ENCODE data around the gene GLG1.

GLG1 gene

GRCh38 chr16:74596586-74596985 is 10.3 kb downstream of the GLG1 start:
- H3K27ac ChIP-seq = no peak overlapping the region
- H3K27me3 ChIP-seq (ENCODE audit: insufficient read depth, low read depth, severe bottlenecking) = no peaks in the 10 kb centered on the region
- no peak for TF ChIP-seq CTCF (IDR thresholded peaks at IDR 0.05; ENCODE audit: low read depth, low read length)
- H3K9me3 ChIP-seq (ENCODE audit: severe bottlenecking) = no peaks in the 10 kb centered on the region
- H3K4me3 ChIP-seq (ENCODE audit: low read depth, low read length) = no peak overlapping the region
- peaks cover 4% of the 10 kb centered on the region; the same call in 1 of the 2 replicates for H3K36me3 ChIP-seq
- DNase-seq = no peak

GRCh38 chr16:74592847-74593246 is 14.1 kb downstream of the GLG1 start:
- Histone ChIP-seq H3K4me3 (ENCODE audit: low read depth, low read length) (no peak overlapping the region), H3K27me3 (ENCODE audit: insufficient read depth, low read depth, severe bottlenecking) (no peaks in the 10 kb centered on the region), H3K27ac (no peak overlapping the region), H3K36me3 (peaks cover 5% of the 10 kb centered on the region; the same call in 1 of the 2 replicates), H3K9me3 (ENCODE audit: severe bottlenecking) (no peaks in the 10 kb centered on the region)
- no peak for DNase-seq
- no peak for TF ChIP-seq CTCF (IDR thresholded peaks at IDR 0.05; ENCODE audit: low read depth, low read length)

- H3K27me3 ChIP-seq (ENCODE audit: insufficient read depth, low read depth, severe bottlenecking) = no peaks in the 10 kb centered on the region
- peaks cover 5% of the 10 kb centered on the region; the same call in 1 of the 2 replicates for H3K36me3 ChIP-seq
- no peak overlapping the region for H3K27ac ChIP-seq
- TF ChIP-seq CTCF (IDR thresholded peaks at IDR 0.05; ENCODE audit: low read depth, low read length) = no peak
- DNase-seq = no peak
- H3K4me3 ChIP-seq (ENCODE audit: low read depth, low read length) = no peak overlapping the region
- no peaks in the 10 kb centered on the region for H3K9me3 ChIP-seq (ENCODE audit: severe bottlenecking)
Measured at GRCh38 chr16:74591876-74592650, 14.9 kb downstream of the GLG1 start.

- Histone ChIP-seq H3K4me3 (ENCODE audit: low read depth, low read length) (no peak overlapping the region), H3K9me3 (ENCODE audit: severe bottlenecking) (no peaks in the 10 kb centered on the region), H3K27ac (no peak overlapping the region), H3K36me3 (peaks cover 4% of the 10 kb centered on the region; the same call in 1 of the 2 replicates), H3K27me3 (ENCODE audit: insufficient read depth, low read depth, severe bottlenecking) (no peaks in the 10 kb centered on the region)
- peak; percentile 21 for DNase-seq
- no peak for TF ChIP-seq CTCF (IDR thresholded peaks at IDR 0.05; ENCODE audit: low read depth, low read length)
Measured at GRCh38 chr16:74586948-74587347, 20.0 kb downstream of the GLG1 start.

- no peak for TF ChIP-seq CTCF (IDR thresholded peaks at IDR 0.05; ENCODE audit: low read depth, low read length)
- no peaks in the 10 kb centered on the region for H3K27me3 ChIP-seq (ENCODE audit: insufficient read depth, low read depth, severe bottlenecking)
- no peak for DNase-seq
Measured at GRCh38 chr16:74585846-74586443, 21.0 kb downstream of the GLG1 start.

More at GRCh38 chr16:74585846-74586443, 21.0 kb downstream of the GLG1 start:
- Histone ChIP-seq H3K9me3 (ENCODE audit: severe bottlenecking) (no peaks in the 10 kb centered on the region), H3K36me3 (0 out of 2 replicates have a peak, but pooled peaks cover 2% of the 10 kb centered on the region), H3K27ac (no peak overlapping the region), H3K4me3 (ENCODE audit: low read depth, low read length) (no peak overlapping the region)
